Mucosa of descending colon (tissue), 3 donors: ENCODE results near the gene GGT1. TPM values are rescaled to one million over a fixed set of nuclear protein-coding genes. Genes with fewer than 3 reads are reported as not detected.
A peak's percentile ranks its signal among the peaks of the same experiment; 100 is the strongest.
"Not testable (repeated sequence)": the region's sequence is repeated elsewhere in the genome, so short reads cannot be mapped to it uniquely, and the experiment has no call there.

Source experiments
- ATAC-seq: fragments of 200-7000 bp; cut with Tn5 transposase; one replicate; pipeline ENCODE4 v1.9.1; 2020; ENCODE audit warnings: mild to moderate bottlenecking, moderate library complexity
- DNase-seq, 3 donors: peaks; one replicate each; pipeline ENCODE4 v3.0.0-alpha.2; 2020
- H3K36me3 ChIP-seq: fragments of 200-600 bp; one replicate; pipeline ENCODE4 v1.8.0; 2021; ENCODE audit warnings: low read depth, mild to moderate bottlenecking
- H3K4me1 ChIP-seq: fragments of 200-600 bp; one replicate; pipeline ENCODE4 v1.8.0; 2021; ENCODE audit warnings: low read depth, mild to moderate bottlenecking
- H3K4me3 ChIP-seq: fragments of 200-600 bp; one replicate; pipeline ENCODE4 v1.8.0; 2021; ENCODE audit warnings: mild to moderate bottlenecking
- H3K9me3 ChIP-seq: fragments of 200-600 bp; one replicate; pipeline ENCODE4 v1.8.0; 2021; ENCODE audit warnings: mild to moderate bottlenecking
- intact Hi-C, 2 donors: fragments of 100-400 bp; cut with DNase I in 1 of 2; cut with micrococcal nuclease in 1 of 2; formaldehyde crosslinking; loops; one replicate each; pipeline versions ENCODE4 v1.11.0 to v1.11.1; 2022; cut with DNase I, micrococcal nuclease
- total RNA-seq, 3 donors: library from RNA; stranded (reverse); fragmentation: NEBNext Ultra II Directional in 2 of 3; extraction: Animal tissue kit (Norgen Biotek cat#: 25700) in 2 of 3; gene quantifications; one replicate each; pipeline versions ENCODE4 v1.2.1 to v1.2.4, GENCODE V29; 2021 to 2023
- donor health status: DM: no; HTN: no; CAD: no; lungs with moderate emphysema.
- donor health status: DM: no; HTN: no; CAD: no.
- donor health status: DM: no; HTN: yes; CAD: no.

Gene GGT1
- total RNA-seq, 3 donors from 2014 or later = 10.9 to 124 (median 57.2) TPM

DNA sequence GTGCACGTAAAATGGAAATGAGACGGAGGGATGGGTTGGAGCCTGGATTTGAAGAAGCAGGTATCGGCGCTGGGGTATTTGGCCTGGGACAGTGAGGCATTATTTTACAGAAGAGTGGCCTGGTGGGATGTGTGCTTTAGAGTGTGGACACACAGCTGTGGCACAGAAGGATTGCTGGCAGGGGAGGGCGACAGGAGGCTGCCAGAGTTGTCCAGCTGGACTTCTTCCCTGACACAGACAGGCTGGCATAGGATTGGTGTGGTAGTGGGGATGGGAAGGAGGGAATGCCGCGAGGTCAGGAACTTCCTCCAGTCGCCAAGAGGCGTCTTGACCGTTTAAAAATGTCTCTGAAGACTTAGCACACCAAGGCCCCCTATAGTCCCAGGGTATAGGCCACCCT, 64.9 kb downstream of the GGT1 start:
- DNase-seq, H3K4me3 ChIP-seq, H3K9me3 ChIP-seq, H3K4me1 ChIP-seq, ATAC-seq, H3K36me3 ChIP-seq, intact Hi-C loops: not testable (repeated sequence)

GRCh38 chr22:24672532-24672931, 69.5 kb downstream of the GGT1 start:
- DNase-seq, H3K4me1 ChIP-seq, H3K9me3 ChIP-seq, intact Hi-C loops, H3K4me3 ChIP-seq, H3K36me3 ChIP-seq: not testable (repeated sequence)
- ATAC-seq = peak; percentile 91

Other genes starting within 250 kb of the GGT1 start
- 1 to 10 TPM; 2.1 to 4.0 (median 3.6) TPM for gene ADORA2A, start 175.6 kb upstream of the GGT1 start, total RNA-seq
- under 1 TPM; 0.16 to 0.20 (median 0.19) TPM for gene UPB1, start 107.9 kb upstream of the GGT1 start, total RNA-seq
- gene GUCD1, start 48.1 kb upstream of the GGT1 start, total RNA-seq = 100 to 1,000 TPM; 188 to 243 (median 242) TPM
- gene SNRPD3, start 47.2 kb upstream of the GGT1 start, total RNA-seq = 10 to 100 TPM; 56.6 to 77.6 (median 77.2) TPM
- gene LRRC75B, start 10.1 kb upstream of the GGT1 start, total RNA-seq = 10 to 100 TPM in 2 of 3 donors, 1 to 10 TPM in 1; 7.5 to 15.7 (median 15.7) TPM
- gene PIWIL3, start 171.5 kb downstream of the GGT1 start, total RNA-seq = not detected
- gene SGSM1, start 203.0 kb downstream of the GGT1 start, total RNA-seq = 1 to 10 TPM; 2.0 to 6.5 (median 3.0) TPM